ENCODE results near the gene TMEM74B.
"Not testable (repeated sequence)": the region's sequence is repeated elsewhere in the genome, so short reads cannot be mapped to it uniquely, and the experiment has no call there.

TMEM74B gene
- 0 to 0.06 reads per million in 2 experiments for total RNA-seq

GRCh38 chr20:1184638-1185315 is at the start of gene TMEM74B:
Gene TMEM74B (minus strand): TSS chr20:1184981. CDS start chr20:1183801, 1,180 bp downstream.
- no peak for DNase-seq (ENCODE audit: low read depth)

- DNase-seq (ENCODE audit: low read depth) = no peak
Measured at GRCh38 chr20:1232286-1233111, 47.7 kb upstream of the TMEM74B start.

- no peak for DNase-seq (ENCODE audit: low read depth)
Measured at GRCh38 chr20:1229541-1229940, 44.8 kb upstream of the TMEM74B start.

GRCh38 chr20:1225783-1226654 is 41.2 kb upstream of the TMEM74B start, which contains the start of gene RAD21L1:
Gene RAD21L1 (plus strand): TSS chr20:1226044. CDS start chr20:1228454, 2,410 bp downstream.
- DNase-seq (ENCODE audit: low read depth) = peak; percentile 82

GRCh38 chr20:1225263-1225782 is 40.5 kb upstream of the TMEM74B start:
- no peak for DNase-seq (ENCODE audit: low read depth)

GRCh38 chr20:1224205-1224890 is 39.6 kb upstream of the TMEM74B start:
- no peak for DNase-seq (ENCODE audit: low read depth)

- DNase-seq (ENCODE audit: low read depth) = not testable (repeated sequence)
Measured at GRCh38 chr20:1222750-1223149, 38.0 kb upstream of the TMEM74B start.

GRCh38 chr20:1216527-1217427 is 32.0 kb upstream of the TMEM74B start:
- DNase-seq (ENCODE audit: low read depth) = not testable (repeated sequence)

GRCh38 chr20:1215386-1216170 is 30.8 kb upstream of the TMEM74B start:
- DNase-seq (ENCODE audit: low read depth) = no peak

- DNase-seq (ENCODE audit: low read depth) = no peak
Measured at GRCh38 chr20:1214838-1215261, 30.1 kb upstream of the TMEM74B start.

- peak; percentile 49 for DNase-seq (ENCODE audit: low read depth)
Measured at GRCh38 chr20:1212607-1213396, 28.0 kb upstream of the TMEM74B start.

- DNase-seq (ENCODE audit: low read depth) = no peak
Measured at GRCh38 chr20:1212023-1212422, 27.2 kb upstream of the TMEM74B start.

- DNase-seq (ENCODE audit: low read depth) = no peak
Measured at GRCh38 chr20:1210501-1210900, 25.7 kb upstream of the TMEM74B start.

- no peak for DNase-seq (ENCODE audit: low read depth)
Measured at GRCh38 chr20:1209447-1210387, 24.9 kb upstream of the TMEM74B start.

GRCh38 chr20:1207293-1207878 is 22.6 kb upstream of the TMEM74B start:
- DNase-seq (ENCODE audit: low read depth) = no peak

- DNase-seq (ENCODE audit: low read depth) = no peak
Measured at GRCh38 chr20:1206366-1207148, 21.8 kb upstream of the TMEM74B start.
